ENCODE measurements around the gene IKZF1.

GRCh38 chr7:50300336-50300735 is 4.2 kb upstream of the IKZF1 start:
- TF ChIP-seq CTCF (IDR thresholded peaks at IDR 0.05) (no peak), POLR2A (IDR thresholded peaks at IDR 0.05) (no peak)
